CD4-positive, alpha-beta T cell (primary cell): ENCODE results near the gene ZDHHC20. TPM values are rescaled to one million over a fixed set of nuclear protein-coding genes. Genes with fewer than 3 reads are reported as not detected.

ENCODE experiments used
- ATAC-seq: fragments of 200-7000 bp; cut with Tn5 transposase; one replicate; pipeline ENCODE4 v1.10.0; 2022; ENCODE audit warnings: mild to moderate bottlenecking; ENCODE audit not compliant: poor library complexity
- CTCF ChIA-PET: fragments of 350-600 bp; sonication (Branson Sonifier 250); formaldehyde crosslinking; loops from one replicate; lab custom pipeline; 2021; ENCODE audit warnings: antibody characterized with exemption, inconsistent platforms; lab: Charles Lee
- POLR2A ChIA-PET: fragments of 350-600 bp; sonication (Branson Sonifier 250); formaldehyde crosslinking; loops from one replicate; lab custom pipeline; 2021; ENCODE audit warnings: antibody characterized with exemption, inconsistent platforms; lab: Charles Lee
- DNase-seq, 14 experiments: peaks; one replicate each; pipeline ENCODE4 v3.0.0-alpha.2; 2013 to 2020; ENCODE audit warnings: mixed read lengths in 2 of 14
- H3K27ac ChIP-seq, 2 donors: one replicate each; pipeline versions ENCODE4 v1.5.1 to v1.7.0; 2013; ENCODE audit warnings: low read length in 2 of 2, low read depth in 1 of 2, mild to moderate bottlenecking in 1 of 2
- H3K27me3 ChIP-seq, 2 experiments: 1 replicate in 1 of 2; 2 replicates in 1 of 2; pipeline versions ENCODE4 v1.6.1 to v1.7.0; 2013; ENCODE audit warnings: low read length in 2 of 2, control low read depth in 1 of 2, mild to moderate bottlenecking in 1 of 2, moderate library complexity in 1 of 2; ENCODE audit not compliant: insufficient read depth in 2 of 2, control insufficient read depth in 1 of 2
- H3K36me3 ChIP-seq: one replicate; pipeline ENCODE4 v1.6.1; 2013; ENCODE audit warnings: low read length, control low read depth; ENCODE audit not compliant: insufficient read depth
- H3K4me1 ChIP-seq: one replicate; pipeline ENCODE4 v1.6.1; 2013; ENCODE audit warnings: low read length, control low read depth; ENCODE audit not compliant: insufficient read depth
- H3K4me3 ChIP-seq: one replicate; pipeline ENCODE4 v1.5.1; 2013; ENCODE audit warnings: mild to moderate bottlenecking, low read length, moderate library complexity
- H3K9me3 ChIP-seq, 2 experiments: 1 replicate in 1 of 2; 2 replicates in 1 of 2; pipeline versions ENCODE4 v1.6.1 to v1.7.0; 2013; ENCODE audit warnings: low read length in 2 of 2, mild to moderate bottlenecking in 2 of 2, control low read depth in 1 of 2, moderate library complexity in 1 of 2; ENCODE audit not compliant: control insufficient read depth in 1 of 2, insufficient read depth in 1 of 2
- H3K27ac Mint-ChIP-seq: one replicate; pipeline ENCODE4 v1.8.0; 2020; ENCODE audit warnings: mixed read lengths
- H3K27me3 Mint-ChIP-seq: one replicate; pipeline ENCODE4 v1.8.0; 2021; ENCODE audit warnings: mixed read lengths
- H3K36me3 Mint-ChIP-seq: one replicate; pipeline ENCODE4 v1.8.0; 2021; ENCODE audit warnings: low read depth, mixed read lengths
- H3K4me1 Mint-ChIP-seq: one replicate; pipeline ENCODE4 v1.8.0; 2021; ENCODE audit warnings: low read depth, mixed read lengths
- H3K4me3 Mint-ChIP-seq: one replicate; pipeline ENCODE4 v1.8.0; 2020; ENCODE audit warnings: mild to moderate bottlenecking, mixed read lengths
- H3K9me3 Mint-ChIP-seq: one replicate; pipeline ENCODE4 v1.8.0; 2020; ENCODE audit warnings: mixed read lengths
- CTCF ChIP-seq: fragments of 200-600 bp; IDR thresholded peaks from one replicate; pipeline ENCODE4 v1.8.0; 2022; ENCODE audit warnings: antibody characterized with exemption, mild to moderate bottlenecking
- intact Hi-C, 2 experiments: fragments of 100-400 bp; cut with DNase I in 1 of 2; cut with micrococcal nuclease in 1 of 2; formaldehyde crosslinking; loops; one replicate each; pipeline versions ENCODE4 v1.15.1 to v1.9.0; 2023 to 2025; cut with DNase I, micrococcal nuclease
- polyA plus RNA-seq, 2 donors: library from polyadenylated mRNA; unstranded; fragments of 120-200 nt; gene quantifications; one replicate each; pipeline ENCODE4 v1.2.1, GENCODE V29; 2013
- total RNA-seq, 174 experiments: library from RNA in 2 of 174; stranded (reverse) in 2 of 174; gene quantifications; one replicate each; pipeline ENCODE4 v1.2.3 and lab custom pipeline; 2021 to 2026

Gene ZDHHC20
- total RNA-seq: 10 to 100 TPM; 62.8 to 65.1 TPM
- polyA plus RNA-seq (2013, experiment 1 of 2): 74.0 TPM
- polyA plus RNA-seq (2013, experiment 2 of 2): 72.2 TPM
- total RNA-seq (lab: John Stamatoyannopoulos, UW): 79.8 to 252 (median 179) reads per million in 172 experiments

- peak within 1 kb of the TSS; percentile 56 to 84 for H3K27ac ChIP-seq
- no peaks in the 10 kb centered on the region for H3K27me3 Mint-ChIP-seq
- intact Hi-C loops: loop anchor here (2.0 to 10.0 kb wide), 7 partner anchors 37 to 1916 kb away; partner anchors contain the start of gene MPHOSPH8 (in 1 of the 2)
- H3K36me3 ChIP-seq: no peaks in the 10 kb centered on the region
- no peaks in the 10 kb centered on the region for H3K27me3 ChIP-seq
- no peaks in the 10 kb centered on the region for H3K9me3 Mint-ChIP-seq
- H3K4me1 Mint-ChIP-seq: peaks cover 42% of the 10 kb centered on the region
- TF ChIP-seq CTCF: no peak
- ATAC-seq (peak; percentile 85), DNase-seq (peak; percentile 75 to 95 (median 88))
- peaks cover 12% of the 10 kb centered on the region for H3K4me1 ChIP-seq
- H3K4me3 Mint-ChIP-seq: peak within 1 kb of the TSS; percentile 97
- peak within 1 kb of the TSS; percentile 92 for H3K27ac Mint-ChIP-seq
- peak within 1 kb of the TSS; percentile 90 for H3K4me3 ChIP-seq
- ChIA-PET CTCF (interaction anchor here (1.9 to 2.5 kb wide), 2 partner anchors 18 to 162 kb away, joined by 7 to 12 read pairs; no protein-coding TSS in a partner anchor), POLR2A (interaction anchor here (0.7 to 3.7 kb wide), 20 partner anchors 10 to 1595 kb away, joined by 3 to 31 read pairs (median 6); partner anchors contain the start of genes EEF1AKMT1, MICU2, MRPL57 and SKA3)
- peaks cover 29% of the 10 kb centered on the region for H3K36me3 Mint-ChIP-seq
- H3K9me3 ChIP-seq: no peaks in the 10 kb centered on the region
Measured at GRCh38 chr13:21458813-21459701, at the start of gene ZDHHC20. TSS of gene ZDHHC20 (minus strand) at chr13:21459303. CDS start at chr13:21459171, 132 bp downstream.

GRCh38 chr13:21504379-21504778 lies 45.3 kb upstream of the ZDHHC20 start:
- Mint-ChIP-seq H3K36me3 (peaks cover 77% of the 10 kb centered on the region), H3K4me3 (no peak overlapping the region), H3K4me1 (no peaks in the 10 kb centered on the region), H3K9me3 (no peaks in the 10 kb centered on the region), H3K27me3 (no peaks in the 10 kb centered on the region), H3K27ac (no peak overlapping the region)
- Histone ChIP-seq H3K27ac (no peak overlapping the region), H3K4me1 (no peaks in the 10 kb centered on the region), H3K4me3 (no peak overlapping the region), H3K27me3 (no peaks in the 10 kb centered on the region), H3K36me3 (peaks cover 23% of the 10 kb centered on the region), H3K9me3 (no peaks in the 10 kb centered on the region)
- ChIA-PET CTCF (no interaction called here), POLR2A (no interaction called here)
- DNase-seq (no peak), ATAC-seq (no peak)
- intact Hi-C loops: no loop called here
- TF ChIP-seq CTCF: no peak

GRCh38 chr13:21501686-21502085 lies 42.6 kb upstream of the ZDHHC20 start:
- Histone ChIP-seq H3K36me3 (peaks cover 15% of the 10 kb centered on the region), H3K27ac (no peak overlapping the region), H3K9me3 (no peaks in the 10 kb centered on the region), H3K4me3 (no peak overlapping the region), H3K27me3 (no peaks in the 10 kb centered on the region), H3K4me1 (no peaks in the 10 kb centered on the region)
- TF ChIP-seq CTCF: no peak
- no peaks in the 10 kb centered on the region for H3K27me3 Mint-ChIP-seq
- H3K36me3 Mint-ChIP-seq: peaks cover 74% of the 10 kb centered on the region
- no peak overlapping the region for H3K27ac Mint-ChIP-seq
- DNase-seq (no peak), ATAC-seq (no peak)
- intact Hi-C loops: no loop called here
- POLR2A ChIA-PET: no interaction called here
- H3K4me1 Mint-ChIP-seq: no peaks in the 10 kb centered on the region
- H3K4me3 Mint-ChIP-seq: no peak overlapping the region
- CTCF ChIA-PET: no interaction called here
- no peaks in the 10 kb centered on the region for H3K9me3 Mint-ChIP-seq
